ENCODE measurements around the gene PSMB3. TPM values are rescaled to one million over a fixed set of nuclear protein-coding genes. Genes with fewer than 3 reads are reported as not detected.
"Not testable (repeated sequence)": the region's sequence is repeated elsewhere in the genome, so short reads cannot be mapped to it uniquely, and the experiment has no call there.

The PSMB3 gene
- total RNA-seq, 1 experiment from 2014 or later = 233 TPM

DNA sequence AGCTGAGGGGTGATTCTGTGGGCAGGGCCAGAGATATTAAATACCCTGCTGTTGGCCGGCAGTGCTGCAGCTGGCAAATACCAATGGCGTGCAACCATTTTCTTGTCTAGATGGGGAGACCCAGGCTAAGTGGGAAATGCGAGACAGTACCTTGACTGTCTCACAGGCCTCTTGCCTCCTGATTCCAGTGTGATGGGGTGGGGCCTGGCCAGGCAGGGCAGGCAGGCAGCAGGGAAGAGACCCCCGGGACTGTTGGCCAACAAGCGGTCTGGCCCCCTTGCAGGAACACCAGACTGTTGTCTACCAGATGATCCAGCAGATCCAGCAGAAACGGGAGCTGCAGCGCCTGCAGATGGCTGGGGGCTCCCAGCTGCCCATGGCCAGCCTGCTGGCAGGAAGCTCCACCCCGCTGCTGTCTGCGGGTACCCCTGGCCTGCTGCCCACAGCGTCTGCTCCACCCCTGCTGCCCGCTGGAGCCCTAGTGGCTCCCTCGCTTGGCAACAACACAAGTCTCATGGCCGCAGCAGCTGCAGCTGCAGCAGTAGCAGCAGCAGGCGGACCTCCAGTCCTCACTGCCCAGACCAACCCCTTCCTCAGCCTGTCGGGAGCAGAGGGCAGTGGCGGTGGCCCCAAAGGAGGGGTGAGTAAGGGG is 28.1 kb upstream of the PSMB3 start:
- H3K27me3 ChIP-seq (ENCODE audit: control insufficient read depth, insufficient read depth, low read length) = no peaks in the 10 kb centered on the region
- no TSS peak for BruUV-seq (replicated peaks)
- CTCF ChIA-PET = no interaction called here
- TF ChIP-seq POLR2AphosphoS5 (IDR thresholded peaks at IDR 0.05; ENCODE audit: low read depth, low read length) (no peak), SIN3A (IDR thresholded peaks at IDR 0.05; ENCODE audit: borderline replicate concordance, insufficient read depth, low read depth, low read length) (no peak), TCF7L2 (IDR thresholded peaks at IDR 0.05; ENCODE audit: low read depth, low read length) (no peak)
- TF ChIP-seq, protein P1, sequence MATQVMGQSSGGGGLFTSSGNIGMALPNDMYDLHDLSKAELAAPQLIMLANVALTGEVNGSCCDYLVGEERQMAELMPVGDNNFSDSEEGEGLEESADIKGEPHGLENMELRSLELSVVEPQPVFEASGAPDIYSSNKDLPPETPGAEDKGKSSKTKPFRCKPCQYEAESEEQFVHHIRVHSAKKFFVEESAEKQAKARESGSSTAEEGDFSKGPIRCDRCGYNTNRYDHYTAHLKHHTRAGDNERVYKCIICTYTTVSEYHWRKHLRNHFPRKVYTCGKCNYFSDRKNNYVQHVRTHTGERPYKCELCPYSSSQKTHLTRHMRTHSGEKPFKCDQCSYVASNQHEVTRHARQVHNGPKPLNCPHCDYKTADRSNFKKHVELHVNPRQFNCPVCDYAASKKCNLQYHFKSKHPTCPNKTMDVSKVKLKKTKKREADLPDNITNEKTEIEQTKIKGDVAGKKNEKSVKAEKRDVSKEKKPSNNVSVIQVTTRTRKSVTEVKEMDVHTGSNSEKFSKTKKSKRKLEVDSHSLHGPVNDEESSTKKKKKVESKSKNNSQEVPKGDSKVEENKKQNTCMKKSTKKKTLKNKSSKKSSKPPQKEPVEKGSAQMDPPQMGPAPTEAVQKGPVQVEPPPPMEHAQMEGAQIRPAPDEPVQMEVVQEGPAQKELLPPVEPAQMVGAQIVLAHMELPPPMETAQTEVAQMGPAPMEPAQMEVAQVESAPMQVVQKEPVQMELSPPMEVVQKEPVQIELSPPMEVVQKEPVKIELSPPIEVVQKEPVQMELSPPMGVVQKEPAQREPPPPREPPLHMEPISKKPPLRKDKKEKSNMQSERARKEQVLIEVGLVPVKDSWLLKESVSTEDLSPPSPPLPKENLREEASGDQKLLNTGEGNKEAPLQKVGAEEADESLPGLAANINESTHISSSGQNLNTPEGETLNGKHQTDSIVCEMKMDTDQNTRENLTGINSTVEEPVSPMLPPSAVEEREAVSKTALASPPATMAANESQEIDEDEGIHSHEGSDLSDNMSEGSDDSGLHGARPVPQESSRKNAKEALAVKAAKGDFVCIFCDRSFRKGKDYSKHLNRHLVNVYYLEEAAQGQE (IDR thresholded peaks at IDR 0.05; ENCODE audit: insufficient read depth in 1 of 2, low read depth in 2 of 2, low read length in 1 of 2) = no peak
- TF ChIP-seq, protein P2, sequence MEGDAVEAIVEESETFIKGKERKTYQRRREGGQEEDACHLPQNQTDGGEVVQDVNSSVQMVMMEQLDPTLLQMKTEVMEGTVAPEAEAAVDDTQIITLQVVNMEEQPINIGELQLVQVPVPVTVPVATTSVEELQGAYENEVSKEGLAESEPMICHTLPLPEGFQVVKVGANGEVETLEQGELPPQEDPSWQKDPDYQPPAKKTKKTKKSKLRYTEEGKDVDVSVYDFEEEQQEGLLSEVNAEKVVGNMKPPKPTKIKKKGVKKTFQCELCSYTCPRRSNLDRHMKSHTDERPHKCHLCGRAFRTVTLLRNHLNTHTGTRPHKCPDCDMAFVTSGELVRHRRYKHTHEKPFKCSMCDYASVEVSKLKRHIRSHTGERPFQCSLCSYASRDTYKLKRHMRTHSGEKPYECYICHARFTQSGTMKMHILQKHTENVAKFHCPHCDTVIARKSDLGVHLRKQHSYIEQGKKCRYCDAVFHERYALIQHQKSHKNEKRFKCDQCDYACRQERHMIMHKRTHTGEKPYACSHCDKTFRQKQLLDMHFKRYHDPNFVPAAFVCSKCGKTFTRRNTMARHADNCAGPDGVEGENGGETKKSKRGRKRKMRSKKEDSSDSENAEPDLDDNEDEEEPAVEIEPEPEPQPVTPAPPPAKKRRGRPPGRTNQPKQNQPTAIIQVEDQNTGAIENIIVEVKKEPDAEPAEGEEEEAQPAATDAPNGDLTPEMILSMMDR (IDR thresholded peaks at IDR 0.05) = no peak
- H3K4me3 ChIP-seq (ENCODE audit: low read depth in 2 of 2, low read length in 2 of 2) = no peak overlapping the region
- no peaks in the 10 kb centered on the region for H3K9me3 ChIP-seq (ENCODE audit: control insufficient read depth, insufficient read depth, low read depth, low read length)
- no peak overlapping the region for H3K27ac ChIP-seq (ENCODE audit: low read length)
- DNase-seq (ENCODE audit: low read depth, low spot score) (no peak), ATAC-seq (no peak)
- peaks cover 4% of the 10 kb centered on the region for H3K4me1 ChIP-seq (ENCODE audit: control insufficient read depth, insufficient read depth, low read length)
- in situ Hi-C loops (cut with HindIII; ENCODE audit: low pct_unique_long_range_greater_than_20kb, low sequenced_read_pairs) = no loop called here
- no peaks in the 10 kb centered on the region for H3K36me3 ChIP-seq (ENCODE audit: control insufficient read depth, insufficient read depth, low read length)
- POLR2A ChIA-PET = no interaction called here
- intact Hi-C loops (cut with micrococcal nuclease; ENCODE audit: unreplicated experiment) = no loop called here

DNA sequence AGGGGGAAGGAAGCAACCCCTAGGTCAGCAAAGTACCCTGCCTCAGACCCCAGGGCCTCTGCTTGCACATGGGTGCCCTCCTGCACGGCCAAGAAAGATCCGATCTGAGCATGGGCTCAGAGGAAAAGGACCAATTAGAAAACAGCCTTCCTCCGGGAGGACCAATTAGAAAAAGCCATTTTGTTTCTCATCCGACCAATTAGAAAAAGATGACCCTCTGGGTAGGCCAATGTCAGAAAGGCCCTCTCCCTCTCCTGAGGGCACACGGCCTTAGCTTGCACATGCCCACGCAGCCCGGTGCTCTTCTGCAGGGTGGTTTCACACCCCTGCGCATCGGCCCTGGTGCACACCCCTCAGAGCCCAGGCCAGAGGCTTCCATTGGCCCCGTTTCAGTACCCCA is 27.5 kb upstream of the PSMB3 start:
- POLR2A ChIA-PET = no interaction called here

DNA sequence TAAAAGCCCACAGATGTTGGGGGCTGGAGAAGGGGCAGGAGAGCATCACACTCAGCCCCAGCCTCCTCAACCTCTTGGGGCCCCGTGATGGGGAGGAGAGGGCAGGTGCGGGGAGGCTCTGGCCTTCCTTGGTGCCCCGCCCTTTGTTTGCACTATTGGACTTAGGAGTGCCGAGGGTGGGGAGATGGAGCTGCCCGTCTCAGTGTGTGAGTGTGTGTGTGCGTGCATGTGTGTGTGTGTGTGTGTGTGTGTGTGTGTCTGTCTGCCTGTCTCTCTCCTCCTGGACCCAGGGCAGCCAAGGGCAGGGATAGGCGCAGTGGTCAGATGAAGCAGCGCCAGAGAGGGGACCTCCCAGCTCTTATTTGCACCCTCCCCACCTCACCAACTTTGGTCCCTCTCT is 26.4 kb upstream of the PSMB3 start:
- H3K36me3 ChIP-seq (ENCODE audit: control insufficient read depth, insufficient read depth, low read length); H3K4me1 ChIP-seq (ENCODE audit: control insufficient read depth, insufficient read depth, low read length); H3K27ac ChIP-seq (ENCODE audit: low read length); POLR2A ChIA-PET; H3K9me3 ChIP-seq (ENCODE audit: control insufficient read depth, insufficient read depth, low read depth, low read length); H3K4me3 ChIP-seq (ENCODE audit: low read depth in 2 of 2, low read length in 2 of 2); DNase-seq (ENCODE audit: low read depth, low spot score); BruUV-seq (replicated peaks); ATAC-seq; H3K27me3 ChIP-seq (ENCODE audit: control insufficient read depth, insufficient read depth, low read length); intact Hi-C loops (cut with micrococcal nuclease; ENCODE audit: unreplicated experiment); in situ Hi-C loops (cut with HindIII; ENCODE audit: low pct_unique_long_range_greater_than_20kb, low sequenced_read_pairs): not testable (repeated sequence)
- CTCF ChIA-PET = interaction anchor here (0.6 kb wide), 1 partner anchor 8 kb away, joined by 5 read pairs; no protein-coding TSS in a partner anchor

More for the DNA sequence above, 27.5 kb upstream of the PSMB3 start:
- CTCF ChIA-PET = no interaction called here
- H3K4me1 ChIP-seq (ENCODE audit: control insufficient read depth, insufficient read depth, low read length) = peaks cover 4% of the 10 kb centered on the region
- H3K4me3 ChIP-seq (ENCODE audit: low read depth in 2 of 2, low read length in 2 of 2) = no peak overlapping the region
- H3K27ac ChIP-seq (ENCODE audit: low read length) = no peak overlapping the region
- in situ Hi-C loops (cut with HindIII; ENCODE audit: low pct_unique_long_range_greater_than_20kb, low sequenced_read_pairs) (no loop called here), intact Hi-C loops (cut with micrococcal nuclease; ENCODE audit: unreplicated experiment) (no loop called here)
- DNase-seq (ENCODE audit: low read depth, low spot score) (no peak), ATAC-seq (no peak)
- no peaks in the 10 kb centered on the region for H3K27me3 ChIP-seq (ENCODE audit: control insufficient read depth, insufficient read depth, low read length)
- BruUV-seq (replicated peaks) = no TSS peak
- no peak for TF ChIP-seq SIN3A (IDR thresholded peaks at IDR 0.05; ENCODE audit: borderline replicate concordance, insufficient read depth, low read depth, low read length)
- no peak for TF ChIP-seq POLR2AphosphoS5 (IDR thresholded peaks at IDR 0.05; ENCODE audit: low read depth, low read length)
- TF ChIP-seq, protein P1 (IDR thresholded peaks at IDR 0.05; ENCODE audit: insufficient read depth in 1 of 2, low read depth in 2 of 2, low read length in 1 of 2) = no peak
- no peak for TF ChIP-seq TCF7L2 (IDR thresholded peaks at IDR 0.05; ENCODE audit: low read depth, low read length)
- TF ChIP-seq, protein P2 (IDR thresholded peaks at IDR 0.05) = no peak
- no peaks in the 10 kb centered on the region for H3K36me3 ChIP-seq (ENCODE audit: control insufficient read depth, insufficient read depth, low read length)
- no peaks in the 10 kb centered on the region for H3K9me3 ChIP-seq (ENCODE audit: control insufficient read depth, insufficient read depth, low read depth, low read length)
